ENCODE measurements around the gene CDK5R1. TPM values are rescaled to one million over a fixed set of nuclear protein-coding genes. Genes with fewer than 3 reads are reported as not detected.
A peak's percentile ranks its signal among the peaks of the same experiment; 100 is the strongest.

The CDK5R1 gene
- polyA plus RNA-seq, 3 donors: 0.44 to 1.0 (median 0.48) TPM

GRCh38 chr17:32470405-32471167 lies 16.2 kb upstream of the CDK5R1 start:
- Mint-ChIP-seq H3K4me3 (no peak overlapping the region), H3K4me1 (no peaks in the 10 kb centered on the region), H3K36me3 (peaks cover 82 to 96% of the 10 kb centered on the region in 2 donors), H3K27ac (no peak overlapping the region), H3K9me3 (peaks cover 0 to 4% (median 0%) of the 10 kb centered on the region in 7 donors), H3K27me3 (ENCODE audit: low read depth in 3 of 3) (no peaks in the 10 kb centered on the region)
- no peak for DNase-seq
- Histone ChIP-seq H2AFZ (ENCODE audit: insufficient read depth, low read depth, low read length, poor library complexity, severe bottlenecking) (no peak overlapping the region), H3K36me3 (replicated peaks in 1 of 2; ENCODE audit: control insufficient read depth in 1 of 2, insufficient read depth in 2 of 2, low read length in 2 of 2) (peaks cover 83 to 99% of the 10 kb centered on the region in 2 donors), H4K20me1 (ENCODE audit: insufficient read depth, low read length) (peaks cover 8% of the 10 kb centered on the region), H3K4me2 (replicated peaks; ENCODE audit: extremely low read depth, low read length, poor library complexity, severe bottlenecking) (no peak overlapping the region), H3K9ac (ENCODE audit: insufficient read depth, low read length, poor library complexity, severe bottlenecking) (no peak overlapping the region), H3K4me3 (replicated peaks in 1 of 3; ENCODE audit: low read depth in 2 of 3, low read length in 3 of 3) (no peak overlapping the region), H3K4me1 (ENCODE audit: control insufficient read depth in 1 of 2, insufficient read depth in 2 of 2, low read length in 2 of 2) (peaks cover 0 to 5% of the 10 kb centered on the region in 2 donors), H3K9me3 (replicated peaks in 1 of 2; ENCODE audit: control insufficient read depth in 1 of 2, insufficient read depth in 1 of 2, low read length in 2 of 2) (no peaks in the 10 kb centered on the region), H3K27me3 (ENCODE audit: control insufficient read depth in 2 of 2, insufficient read depth in 2 of 2, low read length in 2 of 2) (no peaks in the 10 kb centered on the region), H3K27ac (ENCODE audit: low read depth in 1 of 2, low read length in 2 of 2) (no peak overlapping the region), H3K79me2 (ENCODE audit: insufficient read depth, low read length) (no peaks in the 10 kb centered on the region)
- WGBS (ENCODE audit: insufficient coverage): 100% methylated on average over 2 of the region's 6 CpGs
- intact Hi-C loops (cut with micrococcal nuclease): no loop called here
- TF ChIP-seq, protein P1, sequence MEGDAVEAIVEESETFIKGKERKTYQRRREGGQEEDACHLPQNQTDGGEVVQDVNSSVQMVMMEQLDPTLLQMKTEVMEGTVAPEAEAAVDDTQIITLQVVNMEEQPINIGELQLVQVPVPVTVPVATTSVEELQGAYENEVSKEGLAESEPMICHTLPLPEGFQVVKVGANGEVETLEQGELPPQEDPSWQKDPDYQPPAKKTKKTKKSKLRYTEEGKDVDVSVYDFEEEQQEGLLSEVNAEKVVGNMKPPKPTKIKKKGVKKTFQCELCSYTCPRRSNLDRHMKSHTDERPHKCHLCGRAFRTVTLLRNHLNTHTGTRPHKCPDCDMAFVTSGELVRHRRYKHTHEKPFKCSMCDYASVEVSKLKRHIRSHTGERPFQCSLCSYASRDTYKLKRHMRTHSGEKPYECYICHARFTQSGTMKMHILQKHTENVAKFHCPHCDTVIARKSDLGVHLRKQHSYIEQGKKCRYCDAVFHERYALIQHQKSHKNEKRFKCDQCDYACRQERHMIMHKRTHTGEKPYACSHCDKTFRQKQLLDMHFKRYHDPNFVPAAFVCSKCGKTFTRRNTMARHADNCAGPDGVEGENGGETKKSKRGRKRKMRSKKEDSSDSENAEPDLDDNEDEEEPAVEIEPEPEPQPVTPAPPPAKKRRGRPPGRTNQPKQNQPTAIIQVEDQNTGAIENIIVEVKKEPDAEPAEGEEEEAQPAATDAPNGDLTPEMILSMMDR (IDR thresholded peaks at IDR 0.05): no peak

DNA sequence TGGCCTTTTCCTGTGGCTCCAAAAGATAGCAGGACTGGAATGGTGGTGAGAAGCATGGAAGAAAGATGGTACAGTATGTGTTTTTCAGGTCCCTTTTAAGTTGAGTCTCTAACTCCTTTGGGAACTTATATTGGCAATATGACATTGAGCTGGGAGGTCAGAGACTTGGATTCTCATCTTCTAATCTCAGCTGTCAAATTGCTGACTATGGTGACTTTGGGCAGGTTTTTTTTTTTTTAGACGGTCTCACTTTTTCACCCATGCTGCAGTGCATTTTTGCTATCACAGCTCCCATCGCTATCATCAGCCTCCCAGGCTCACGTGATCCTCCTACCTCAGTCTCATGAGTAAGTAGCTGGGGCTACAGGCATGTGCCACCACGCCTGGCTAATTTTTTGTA lies 15.1 kb upstream of the CDK5R1 start:
- H3K4me3 Mint-ChIP-seq: no peak overlapping the region
- Histone ChIP-seq H3K27ac (ENCODE audit: low read depth in 1 of 2, low read length in 2 of 2) (no peak overlapping the region), H3K79me2 (ENCODE audit: insufficient read depth, low read length) (no peaks in the 10 kb centered on the region), H3K9ac (ENCODE audit: insufficient read depth, low read length, poor library complexity, severe bottlenecking) (no peak overlapping the region), H3K4me2 (replicated peaks; ENCODE audit: extremely low read depth, low read length, poor library complexity, severe bottlenecking) (no peak overlapping the region), H3K4me1 (ENCODE audit: control insufficient read depth in 1 of 2, insufficient read depth in 2 of 2, low read length in 2 of 2) (peaks cover 0 to 5% of the 10 kb centered on the region in 2 donors), H3K36me3 (replicated peaks in 1 of 2; ENCODE audit: control insufficient read depth in 1 of 2, insufficient read depth in 2 of 2, low read length in 2 of 2) (peaks cover 83 to 99% of the 10 kb centered on the region in 2 donors), H3K27me3 (ENCODE audit: control insufficient read depth in 2 of 2, insufficient read depth in 2 of 2, low read length in 2 of 2) (no peaks in the 10 kb centered on the region), H3K9me3 (replicated peaks in 1 of 2; ENCODE audit: control insufficient read depth in 1 of 2, insufficient read depth in 1 of 2, low read length in 2 of 2) (no peaks in the 10 kb centered on the region), H4K20me1 (ENCODE audit: insufficient read depth, low read length) (peaks cover 8% of the 10 kb centered on the region), H2AFZ (ENCODE audit: insufficient read depth, low read depth, low read length, poor library complexity, severe bottlenecking) (no peak overlapping the region), H3K4me3 (replicated peaks in 1 of 3; ENCODE audit: low read depth in 2 of 3, low read length in 3 of 3) (no peak overlapping the region)
- H3K27ac Mint-ChIP-seq: peak overlapping the region in 1 of 7 donors; percentile 43
- no peaks in the 10 kb centered on the region for H3K27me3 Mint-ChIP-seq (ENCODE audit: low read depth in 3 of 3)
- intact Hi-C loops (cut with micrococcal nuclease): no loop called here
- H3K9me3 Mint-ChIP-seq: peaks cover 0 to 4% (median 0%) of the 10 kb centered on the region in 7 donors
- no peak for DNase-seq
- TF ChIP-seq, protein P1 (IDR thresholded peaks at IDR 0.05): no peak
- H3K36me3 Mint-ChIP-seq: peaks cover 84 to 96% of the 10 kb centered on the region in 2 donors
- no peaks in the 10 kb centered on the region for H3K4me1 Mint-ChIP-seq
- WGBS (ENCODE audit: insufficient coverage): no CpG with 5 or more reads among the region's 4 CpGs

Measured in CD14-positive monocyte (primary cell).